Kidney epithelial cell (primary cell): ENCODE data around the gene WFIKKN1. TPM values are rescaled to one million over a fixed set of nuclear protein-coding genes. Genes with fewer than 3 reads are reported as not detected.

Experiments used
- DNase-seq: peaks from one replicate; pipeline ENCODE4 v3.0.0-alpha.2; 2010; ENCODE audit warnings: low read depth
- H3K27me3 ChIP-seq: 2 replicates; pipeline ENCODE4 v1.6.0; 2011; ENCODE audit warnings: low read length; ENCODE audit not compliant: control insufficient read depth, insufficient read depth
- H3K36me3 ChIP-seq: 2 replicates; pipeline ENCODE4 v1.5.1; 2011; ENCODE audit warnings: low read length; ENCODE audit not compliant: control insufficient read depth, insufficient read depth
- H3K4me3 ChIP-seq: 2 replicates; pipeline ENCODE4 v1.5.1; 2011; ENCODE audit warnings: low read depth, mild to moderate bottlenecking, control low read depth, low read length
- CTCF ChIP-seq: IDR thresholded peaks from 2 replicates; pipeline ENCODE4 v1.5.1; 2011; ENCODE audit warnings: mild to moderate bottlenecking, moderate library complexity, low read length, control low read depth, inconsistent platforms; ENCODE audit not compliant: insufficient read depth, poor library complexity, severe bottlenecking
- total RNA-seq: library from RNA; depleted of rRNA; stranded (reverse); fragments of >200 nt; gene quantifications from 2 replicates; pipeline ENCODE4 v1.2.3, GENCODE V29; 2015

WFIKKN1 gene
- total RNA-seq, 1 donor from 2014 or later = 0.08 TPM

DNA sequence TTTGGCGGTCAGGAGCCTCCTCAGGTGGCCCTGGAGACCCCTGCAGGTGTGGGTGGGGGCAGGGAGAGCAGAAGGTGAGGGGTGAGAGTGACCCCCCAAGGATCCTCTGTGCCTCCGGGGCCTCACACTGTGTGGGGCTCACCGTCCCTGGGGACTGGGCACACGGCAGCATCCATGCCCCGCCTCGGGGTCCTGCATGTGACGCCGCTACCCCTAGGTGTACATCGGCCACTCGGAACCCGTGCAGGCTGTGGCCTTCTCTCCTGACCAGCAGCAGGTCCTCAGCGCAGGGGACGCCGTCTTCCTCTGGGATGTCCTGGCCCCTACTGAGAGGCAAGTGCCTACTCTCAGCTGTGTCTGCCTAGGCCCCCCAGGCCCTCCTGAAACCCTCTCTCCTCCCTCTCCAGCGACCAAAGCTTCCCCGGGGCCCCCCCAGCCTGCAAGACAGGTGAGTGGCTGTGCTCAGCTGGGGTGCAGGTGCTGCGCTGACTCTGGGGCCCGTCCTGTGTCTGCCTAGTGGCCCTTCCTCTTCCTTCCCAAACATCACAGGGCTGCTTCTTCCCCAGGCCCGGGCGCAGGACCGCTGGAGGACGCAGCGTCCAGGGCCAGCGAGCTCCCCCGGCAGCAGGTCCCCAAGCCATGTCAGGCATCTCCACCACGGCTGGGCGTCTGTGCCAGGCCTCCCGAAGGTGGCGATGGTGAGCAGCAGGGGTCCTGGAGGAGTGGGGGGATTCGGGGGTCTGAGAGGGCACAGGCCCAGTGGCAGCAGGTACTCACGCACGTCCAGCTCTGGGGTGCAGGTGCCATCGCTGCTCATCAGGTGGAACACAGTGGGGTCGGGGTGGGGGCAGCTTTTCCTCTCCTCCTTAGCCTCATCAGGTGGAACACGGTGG is 28.1 kb downstream of the WFIKKN1 start:
- Histone ChIP-seq H3K36me3 (no peaks in the 10 kb centered on the region), H3K4me3 (no peak overlapping the region), H3K27me3 (no peaks in the 10 kb centered on the region)
- TF ChIP-seq CTCF = peak; percentile 36
- no peak for DNase-seq

GRCh38 chr16:659618-660017 is 28.8 kb downstream of the WFIKKN1 start:
- DNase-seq = no peak
- no peaks in the 10 kb centered on the region for H3K27me3 ChIP-seq
- no peak for TF ChIP-seq CTCF
- no peak overlapping the region for H3K4me3 ChIP-seq
- no peaks in the 10 kb centered on the region for H3K36me3 ChIP-seq

- H3K36me3 ChIP-seq = no peaks in the 10 kb centered on the region
- no peak for DNase-seq
- no peaks in the 10 kb centered on the region for H3K27me3 ChIP-seq
- no peak overlapping the region for H3K4me3 ChIP-seq
- TF ChIP-seq CTCF = no peak
Measured at GRCh38 chr16:660132-660458, 29.3 kb downstream of the WFIKKN1 start.

DNA sequence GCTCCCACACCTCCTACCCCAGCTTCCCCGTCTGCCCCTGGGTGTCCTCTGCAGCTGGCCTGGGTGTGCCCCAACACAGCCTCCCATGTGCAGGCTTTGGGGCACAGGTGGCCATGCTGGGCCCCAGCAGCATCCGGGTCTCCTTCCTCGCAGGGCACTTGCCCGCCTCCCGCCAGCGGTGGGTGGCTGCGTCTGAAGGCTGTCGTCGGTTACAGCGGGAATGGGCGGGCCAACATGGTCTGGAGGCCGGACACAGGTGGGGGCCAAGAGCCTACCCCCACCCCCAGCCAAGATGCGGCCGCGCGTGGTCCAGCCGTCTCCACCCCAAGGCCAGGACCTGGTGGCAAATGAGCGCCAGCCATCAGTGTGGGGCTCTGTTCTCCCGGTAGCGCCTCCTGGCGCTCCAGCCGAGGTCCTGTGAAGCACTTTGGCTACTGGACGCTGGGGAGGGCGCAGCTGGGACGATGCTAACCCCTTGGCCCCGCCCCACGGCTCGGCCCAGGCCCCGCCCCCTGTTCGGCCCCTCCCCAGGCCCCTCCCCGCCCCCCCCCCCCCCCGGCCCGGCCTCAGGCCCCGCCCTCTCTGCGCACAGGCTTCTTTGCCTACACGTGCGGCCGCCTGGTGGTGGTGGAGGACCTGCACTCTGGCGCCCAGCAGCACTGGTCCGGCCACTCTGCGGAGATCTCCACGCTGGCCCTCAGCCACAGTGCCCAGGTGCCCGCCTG is 29.8 kb downstream of the WFIKKN1 start:
- TF ChIP-seq CTCF = peak; percentile 55
- no peak overlapping the region for H3K4me3 ChIP-seq
- H3K36me3 ChIP-seq = no peaks in the 10 kb centered on the region
- no peak for DNase-seq
- H3K27me3 ChIP-seq = no peaks in the 10 kb centered on the region

GRCh38 chr16:661184-661821 is 30.5 kb downstream of the WFIKKN1 start:
- no peaks in the 10 kb centered on the region for H3K27me3 ChIP-seq
- TF ChIP-seq CTCF = no peak
- DNase-seq = no peak
- no peaks in the 10 kb centered on the region for H3K36me3 ChIP-seq
- no peak overlapping the region for H3K4me3 ChIP-seq
